Spleen (tissue), 7 donors: ENCODE measurements around the gene SUSD6.

Experiments
- POLR2A ChIP-seq, 3 donors: fragments of 450-650 bp; IDR thresholded peaks; one replicate each; pipeline ENCODE4 v1.5.1; 2017; ENCODE audit warnings: antibody characterized with exemption in 3 of 3, mild to moderate bottlenecking in 1 of 3
- POLR2AphosphoS5 ChIP-seq, 3 donors: sonication (generic); formaldehyde crosslinking; IDR thresholded peaks; one replicate each; pipeline ENCODE4 v1.5.1; 2017; ENCODE audit warnings: antibody characterized with exemption in 3 of 3
- TF ChIP-seq, protein P1 (sequence below), 11 experiments: fragments of 200-600 bp in 7 of 11; fragments of 450-650 bp in 4 of 11; sonication (generic) in 4 of 11; IDR thresholded peaks in 8 of 11; conservative IDR thresholded peaks in 3 of 11; 1 replicate in 7 of 11; 2 replicates in 4 of 11; pipeline versions ENCODE4 v1.4.0 to v1.8.0; 2016 to 2021; ENCODE audit warnings: antibody characterized with exemption in 11 of 11, inconsistent platforms in 4 of 11, mild to moderate bottlenecking in 1 of 11
- donor health status: DM: no; HTN: no; CAD: no; lungs with moderate emphysema.
- donor health status: DM: no; HTN: no; CAD: no.
- donor health status: DM: no; HTN: no; CAD: no.

DNA sequence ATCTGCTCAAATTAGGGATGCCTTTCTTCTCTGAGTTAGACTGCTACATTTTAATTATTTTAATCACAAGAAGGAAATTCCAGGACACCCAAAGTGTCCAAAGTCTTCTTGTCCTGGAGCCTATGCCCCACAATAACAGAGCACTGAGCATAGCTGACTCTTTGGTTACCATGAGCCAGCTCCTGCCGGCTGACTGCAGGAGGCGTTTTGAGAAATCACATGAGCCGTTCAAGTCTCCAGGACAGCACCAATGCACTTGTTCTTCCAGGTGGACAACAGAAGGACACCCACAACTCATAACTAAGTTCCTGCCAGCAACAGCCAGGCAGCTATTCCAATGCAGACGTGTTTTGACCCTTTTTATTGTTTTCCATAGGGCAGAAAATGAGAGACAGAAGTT lies 109.5 kb downstream of the SUSD6 start:
- TF ChIP-seq, protein P1, sequence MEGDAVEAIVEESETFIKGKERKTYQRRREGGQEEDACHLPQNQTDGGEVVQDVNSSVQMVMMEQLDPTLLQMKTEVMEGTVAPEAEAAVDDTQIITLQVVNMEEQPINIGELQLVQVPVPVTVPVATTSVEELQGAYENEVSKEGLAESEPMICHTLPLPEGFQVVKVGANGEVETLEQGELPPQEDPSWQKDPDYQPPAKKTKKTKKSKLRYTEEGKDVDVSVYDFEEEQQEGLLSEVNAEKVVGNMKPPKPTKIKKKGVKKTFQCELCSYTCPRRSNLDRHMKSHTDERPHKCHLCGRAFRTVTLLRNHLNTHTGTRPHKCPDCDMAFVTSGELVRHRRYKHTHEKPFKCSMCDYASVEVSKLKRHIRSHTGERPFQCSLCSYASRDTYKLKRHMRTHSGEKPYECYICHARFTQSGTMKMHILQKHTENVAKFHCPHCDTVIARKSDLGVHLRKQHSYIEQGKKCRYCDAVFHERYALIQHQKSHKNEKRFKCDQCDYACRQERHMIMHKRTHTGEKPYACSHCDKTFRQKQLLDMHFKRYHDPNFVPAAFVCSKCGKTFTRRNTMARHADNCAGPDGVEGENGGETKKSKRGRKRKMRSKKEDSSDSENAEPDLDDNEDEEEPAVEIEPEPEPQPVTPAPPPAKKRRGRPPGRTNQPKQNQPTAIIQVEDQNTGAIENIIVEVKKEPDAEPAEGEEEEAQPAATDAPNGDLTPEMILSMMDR (IDR thresholded peaks at IDR 0.05 in 8 of 11, conservative IDR thresholded peaks at IDR 0.05 in 3 of 11), result no peak
- no peak for TF ChIP-seq POLR2A (IDR thresholded peaks at IDR 0.05)
- TF ChIP-seq POLR2AphosphoS5 (IDR thresholded peaks at IDR 0.05), result no peak
